ENCODE measurements around the gene CMSS1. TPM values are rescaled to one million over a fixed set of nuclear protein-coding genes. Genes with fewer than 3 reads are reported as not detected.
"Not testable (repeated sequence)": the region's sequence is repeated elsewhere in the genome, so short reads cannot be mapped to it uniquely, and the experiment has no call there.

CMSS1 gene
- total RNA-seq, 1 experiment from 2014 or later: 41.6 TPM

GRCh38 chr3:100096286-100096685, 278.6 kb downstream of the CMSS1 start:
- not testable (repeated sequence) for H3K9me3 ChIP-seq (ENCODE audit: low read length); H3K79me2 ChIP-seq (ENCODE audit: low read length)

GRCh38 chr3:100096866-100097265, 279.2 kb downstream of the CMSS1 start:
- no peak overlapping the region for H3K9ac ChIP-seq (ENCODE audit: low read length)
- no peaks in the 10 kb centered on the region for H4K20me1 ChIP-seq (ENCODE audit: insufficient read depth, low read depth, low read length)
- no peak overlapping the region for H3K27ac ChIP-seq (ENCODE audit: low read length)
- no peak for DNase-seq
- no peaks in the 10 kb centered on the region for H3K9me3 ChIP-seq (ENCODE audit: low read length)
- H3K9me2 ChIP-seq (replicated peaks; ENCODE audit: insufficient read depth, low read length): no peaks in the 10 kb centered on the region
- H3K79me2 ChIP-seq (ENCODE audit: low read length): no peaks in the 10 kb centered on the region
- H3K4me3 ChIP-seq (ENCODE audit: low read length): no peak overlapping the region
- no peak overlapping the region for H3K4me2 ChIP-seq (ENCODE audit: low read depth, low read length, poor library complexity, severe bottlenecking)
- H2AFZ ChIP-seq (ENCODE audit: low read length): no peak overlapping the region
- H3K4me1 ChIP-seq (ENCODE audit: low read length): peaks cover 6% of the 10 kb centered on the region
- H3K36me3 ChIP-seq (ENCODE audit: insufficient read depth, low read length): no peaks in the 10 kb centered on the region
- no peaks in the 10 kb centered on the region for H3K27me3 ChIP-seq (ENCODE audit: low read length)

More at GRCh38 chr3:100096286-100096685, 278.6 kb downstream of the CMSS1 start:
- not testable (repeated sequence) for H3K36me3 ChIP-seq (ENCODE audit: insufficient read depth, low read length); H3K4me1 ChIP-seq (ENCODE audit: low read length); H3K4me2 ChIP-seq (ENCODE audit: low read depth, low read length, poor library complexity, severe bottlenecking); H3K27ac ChIP-seq (ENCODE audit: low read length); H2AFZ ChIP-seq (ENCODE audit: low read length); H4K20me1 ChIP-seq (ENCODE audit: insufficient read depth, low read depth, low read length); H3K4me3 ChIP-seq (ENCODE audit: low read length); H3K9me2 ChIP-seq (replicated peaks; ENCODE audit: insufficient read depth, low read length); H3K9ac ChIP-seq (ENCODE audit: low read length); DNase-seq; H3K27me3 ChIP-seq (ENCODE audit: low read length)

- H3K9me3 ChIP-seq (ENCODE audit: low read length): no peaks in the 10 kb centered on the region
- H3K4me1 ChIP-seq (ENCODE audit: low read length): peaks cover 15% of the 10 kb centered on the region
- H2AFZ ChIP-seq (ENCODE audit: low read length): no peak overlapping the region
- no peak overlapping the region for H3K9ac ChIP-seq (ENCODE audit: low read length)
- DNase-seq: no peak
- H4K20me1 ChIP-seq (ENCODE audit: insufficient read depth, low read depth, low read length): no peaks in the 10 kb centered on the region
- H3K4me3 ChIP-seq (ENCODE audit: low read length): no peak overlapping the region
- no peaks in the 10 kb centered on the region for H3K27me3 ChIP-seq (ENCODE audit: low read length)
- no peaks in the 10 kb centered on the region for H3K79me2 ChIP-seq (ENCODE audit: low read length)
- no peaks in the 10 kb centered on the region for H3K9me2 ChIP-seq (replicated peaks; ENCODE audit: insufficient read depth, low read length)
- no peaks in the 10 kb centered on the region for H3K36me3 ChIP-seq (ENCODE audit: insufficient read depth, low read length)
- H3K27ac ChIP-seq (ENCODE audit: low read length): no peak overlapping the region
- no peak overlapping the region for H3K4me2 ChIP-seq (ENCODE audit: low read depth, low read length, poor library complexity, severe bottlenecking)
Observed at GRCh38 chr3:100097919-100098783, 280.5 kb downstream of the CMSS1 start.

- Histone ChIP-seq H3K27ac (ENCODE audit: low read length) (no peak overlapping the region), H3K4me2 (ENCODE audit: low read depth, low read length, poor library complexity, severe bottlenecking) (no peak overlapping the region), H3K36me3 (ENCODE audit: insufficient read depth, low read length) (no peaks in the 10 kb centered on the region), H3K9ac (ENCODE audit: low read length) (no peak overlapping the region), H3K9me3 (ENCODE audit: low read length) (no peaks in the 10 kb centered on the region), H2AFZ (ENCODE audit: low read length) (no peak overlapping the region), H3K4me1 (ENCODE audit: low read length) (peaks cover 21% of the 10 kb centered on the region), H4K20me1 (ENCODE audit: insufficient read depth, low read depth, low read length) (no peaks in the 10 kb centered on the region), H3K27me3 (ENCODE audit: low read length) (no peaks in the 10 kb centered on the region), H3K79me2 (ENCODE audit: low read length) (no peaks in the 10 kb centered on the region), H3K4me3 (ENCODE audit: low read length) (no peak overlapping the region), H3K9me2 (replicated peaks; ENCODE audit: insufficient read depth, low read length) (no peaks in the 10 kb centered on the region)
- DNase-seq: no peak
Observed at GRCh38 chr3:100098784-100099070, 281.1 kb downstream of the CMSS1 start.

- H3K9me2 ChIP-seq (replicated peaks; ENCODE audit: insufficient read depth, low read length): no peaks in the 10 kb centered on the region
- no peaks in the 10 kb centered on the region for H3K79me2 ChIP-seq (ENCODE audit: low read length)
- H4K20me1 ChIP-seq (ENCODE audit: insufficient read depth, low read depth, low read length): no peaks in the 10 kb centered on the region
- no peaks in the 10 kb centered on the region for H3K27me3 ChIP-seq (ENCODE audit: low read length)
- H3K36me3 ChIP-seq (ENCODE audit: insufficient read depth, low read length): no peaks in the 10 kb centered on the region
- H3K4me3 ChIP-seq (ENCODE audit: low read length): no peak overlapping the region
- H3K9ac ChIP-seq (ENCODE audit: low read length): no peak overlapping the region
- peaks cover 30% of the 10 kb centered on the region for H3K4me1 ChIP-seq (ENCODE audit: low read length)
- DNase-seq: no peak
- H3K9me3 ChIP-seq (ENCODE audit: low read length): no peaks in the 10 kb centered on the region
- no peak overlapping the region for H3K4me2 ChIP-seq (ENCODE audit: low read depth, low read length, poor library complexity, severe bottlenecking)
- no peak overlapping the region for H2AFZ ChIP-seq (ENCODE audit: low read length)
- H3K27ac ChIP-seq (ENCODE audit: low read length): no peak overlapping the region
Observed at GRCh38 chr3:100099621-100100020, 282.0 kb downstream of the CMSS1 start.

GRCh38 chr3:100100425-100100824, 282.8 kb downstream of the CMSS1 start:
- H3K4me1 ChIP-seq (ENCODE audit: low read length): peaks cover 38% of the 10 kb centered on the region
- no peaks in the 10 kb centered on the region for H3K9me2 ChIP-seq (replicated peaks; ENCODE audit: insufficient read depth, low read length)
- no peaks in the 10 kb centered on the region for H3K79me2 ChIP-seq (ENCODE audit: low read length)
- no peaks in the 10 kb centered on the region for H3K36me3 ChIP-seq (ENCODE audit: insufficient read depth, low read length)
- H3K9ac ChIP-seq (ENCODE audit: low read length): no peak overlapping the region
- no peaks in the 10 kb centered on the region for H4K20me1 ChIP-seq (ENCODE audit: insufficient read depth, low read depth, low read length)
- no peaks in the 10 kb centered on the region for H3K9me3 ChIP-seq (ENCODE audit: low read length)
- no peak overlapping the region for H3K4me3 ChIP-seq (ENCODE audit: low read length)
- H3K4me2 ChIP-seq (ENCODE audit: low read depth, low read length, poor library complexity, severe bottlenecking): no peak overlapping the region
- H2AFZ ChIP-seq (ENCODE audit: low read length): no peak overlapping the region
- H3K27ac ChIP-seq (ENCODE audit: low read length): no peak overlapping the region
- no peaks in the 10 kb centered on the region for H3K27me3 ChIP-seq (ENCODE audit: low read length)
- DNase-seq: no peak

GRCh38 chr3:100102757-100103156, 285.1 kb downstream of the CMSS1 start:
- H3K9me2 ChIP-seq (replicated peaks; ENCODE audit: insufficient read depth, low read length): no peaks in the 10 kb centered on the region
- peaks cover 45% of the 10 kb centered on the region for H3K4me1 ChIP-seq (ENCODE audit: low read length)

GRCh38 chr3:100103558-100104441, 286.1 kb downstream of the CMSS1 start:
- peak overlapping the region; percentile 22; the same call in 1 of the 2 replicates for H3K4me3 ChIP-seq (ENCODE audit: low read length)
- H3K36me3 ChIP-seq (ENCODE audit: insufficient read depth, low read length): no peaks in the 10 kb centered on the region
- H3K27ac ChIP-seq (ENCODE audit: low read length): peak overlapping the region; percentile 75
- H3K27me3 ChIP-seq (ENCODE audit: low read length): no peaks in the 10 kb centered on the region
- H4K20me1 ChIP-seq (ENCODE audit: insufficient read depth, low read depth, low read length): no peaks in the 10 kb centered on the region
- peaks cover 45% of the 10 kb centered on the region for H3K4me1 ChIP-seq (ENCODE audit: low read length)
- peak; percentile 64 for DNase-seq
- H3K9me2 ChIP-seq (replicated peaks; ENCODE audit: insufficient read depth, low read length): no peaks in the 10 kb centered on the region
- no peaks in the 10 kb centered on the region for H3K9me3 ChIP-seq (ENCODE audit: low read length)
- peak overlapping the region; percentile 56 for H3K4me2 ChIP-seq (ENCODE audit: low read depth, low read length, poor library complexity, severe bottlenecking)
- peak overlapping the region; percentile 36; the same call in 1 of the 2 replicates for H3K9ac ChIP-seq (ENCODE audit: low read length)
- no peak overlapping the region for H2AFZ ChIP-seq (ENCODE audit: low read length)
- no peaks in the 10 kb centered on the region for H3K79me2 ChIP-seq (ENCODE audit: low read length)

More at GRCh38 chr3:100102757-100103156, 285.1 kb downstream of the CMSS1 start:
- Histone ChIP-seq H3K36me3 (ENCODE audit: insufficient read depth, low read length) (no peaks in the 10 kb centered on the region), H2AFZ (ENCODE audit: low read length) (no peak overlapping the region), H3K4me3 (ENCODE audit: low read length) (no peak overlapping the region), H3K4me2 (ENCODE audit: low read depth, low read length, poor library complexity, severe bottlenecking) (peak overlapping the region; percentile 56), H3K27me3 (ENCODE audit: low read length) (no peaks in the 10 kb centered on the region), H3K9ac (ENCODE audit: low read length) (peak overlapping the region; percentile 36; the same call in 1 of the 2 replicates), H3K9me3 (ENCODE audit: low read length) (no peaks in the 10 kb centered on the region), H3K79me2 (ENCODE audit: low read length) (no peaks in the 10 kb centered on the region), H4K20me1 (ENCODE audit: insufficient read depth, low read depth, low read length) (no peaks in the 10 kb centered on the region), H3K27ac (ENCODE audit: low read length) (peak overlapping the region; percentile 75; the same call in 1 of the 2 replicates)
- no peak for DNase-seq

All from Karpas-422 (cell line).